K562 (cell line): Measurements from ENCODE around the gene ZNF407. TPM values are rescaled to one million over a fixed set of nuclear protein-coding genes. Genes with fewer than 3 reads are reported as not detected.

ENCODE experiments used
- CBX5 ChIP-seq: IDR thresholded peaks from 2 replicates; pipeline ENCODE4 v1.6.1; 2014; ENCODE audit warnings: low read depth, borderline replicate concordance
- POLR2AphosphoS5 ChIP-seq: IDR thresholded peaks from 2 replicates; pipeline ENCODE4 v1.6.1; 2011; ENCODE audit warnings: mild to moderate bottlenecking, low read depth, low read length, moderate library complexity; ENCODE audit not compliant: control insufficient read depth, insufficient read depth
- ZBTB17 ChIP-seq: fragments of 450-650 bp; formaldehyde crosslinking; IDR thresholded peaks from 2 replicates; pipeline ENCODE4 v1.4.0; 2020; ENCODE audit warnings: mild to moderate bottlenecking
- ZNF143 ChIP-seq: sonication (generic); formaldehyde crosslinking; IDR thresholded peaks from 2 replicates; pipeline ENCODE4 v1.9.0; 2022; ENCODE audit warnings: mild to moderate bottlenecking, missing genetic modification reagents
- ZNF23 ChIP-seq: fragments of 250-450 bp; sonication (Bioruptor Pico); IDR thresholded peaks from 2 replicates; pipeline ENCODE4 v1.4.0; 2020; ENCODE audit warnings: mild to moderate bottlenecking
- ZNF507 ChIP-seq: conservative IDR thresholded peaks from 2 replicates; pipeline ENCODE4 v1.6.1; 2017; ENCODE audit warnings: missing genetic modification characterization, missing compliant biosample characterization
- polyA plus RNA-seq, 8 experiments: library from polyadenylated mRNA; depleted of rRNA in 4 of 8; stranded (reverse) in 5 of 8; unstranded in 3 of 8; fragments of >200 nt; fragmentation: Nextera tagmentation in 2 of 8; fragmentation: Illumina TruSeq in 1 of 8; extraction: Ambion mirVana in 2 of 8; extraction: Trizol in 1 of 8; gene quantifications; 2 replicates each; pipeline versions ENCODE4 v1.2.1 to v1.2.3, GENCODE V29; 2011 to 2014; ENCODE audit warnings: inconsistent platforms in 1 of 8, missing spikeins in 1 of 8
- total RNA-seq, 7 experiments: library from RNA; depleted of rRNA in 6 of 7; stranded (reverse); fragments of >200 nt in 6 of 7; fragmentation: Illumina TruSeq in 2 of 7; extraction: Trizol in 2 of 7; gene quantifications; 2 replicates each; pipeline versions ENCODE4 v1.2.1 to v1.2.3, GENCODE V29; 2011 to 2021; ENCODE audit warnings: low replicate concordance in 1 of 7
- TF ChIP-seq, protein P1 (sequence below): fragments of 450-650 bp; IDR thresholded peaks from 2 replicates; pipeline ENCODE4 v1.6.1; 2016; ENCODE audit warnings: low read depth
- TF ChIP-seq, protein P2 (sequence below): fragments of 450-650 bp; formaldehyde crosslinking; IDR thresholded peaks from 2 replicates; pipeline ENCODE4 v1.4.0; 2022; ENCODE audit warnings: mild to moderate bottlenecking, moderate library complexity

The ZNF407 gene
- total and polyA plus RNA-seq, 9 of the 15 experiments (the other 6 are each of a cell fraction or from before 2014, with no cell fraction given), result 0.21 to 5.4 (median 2.3) TPM

- TF ChIP-seq, protein P1, sequence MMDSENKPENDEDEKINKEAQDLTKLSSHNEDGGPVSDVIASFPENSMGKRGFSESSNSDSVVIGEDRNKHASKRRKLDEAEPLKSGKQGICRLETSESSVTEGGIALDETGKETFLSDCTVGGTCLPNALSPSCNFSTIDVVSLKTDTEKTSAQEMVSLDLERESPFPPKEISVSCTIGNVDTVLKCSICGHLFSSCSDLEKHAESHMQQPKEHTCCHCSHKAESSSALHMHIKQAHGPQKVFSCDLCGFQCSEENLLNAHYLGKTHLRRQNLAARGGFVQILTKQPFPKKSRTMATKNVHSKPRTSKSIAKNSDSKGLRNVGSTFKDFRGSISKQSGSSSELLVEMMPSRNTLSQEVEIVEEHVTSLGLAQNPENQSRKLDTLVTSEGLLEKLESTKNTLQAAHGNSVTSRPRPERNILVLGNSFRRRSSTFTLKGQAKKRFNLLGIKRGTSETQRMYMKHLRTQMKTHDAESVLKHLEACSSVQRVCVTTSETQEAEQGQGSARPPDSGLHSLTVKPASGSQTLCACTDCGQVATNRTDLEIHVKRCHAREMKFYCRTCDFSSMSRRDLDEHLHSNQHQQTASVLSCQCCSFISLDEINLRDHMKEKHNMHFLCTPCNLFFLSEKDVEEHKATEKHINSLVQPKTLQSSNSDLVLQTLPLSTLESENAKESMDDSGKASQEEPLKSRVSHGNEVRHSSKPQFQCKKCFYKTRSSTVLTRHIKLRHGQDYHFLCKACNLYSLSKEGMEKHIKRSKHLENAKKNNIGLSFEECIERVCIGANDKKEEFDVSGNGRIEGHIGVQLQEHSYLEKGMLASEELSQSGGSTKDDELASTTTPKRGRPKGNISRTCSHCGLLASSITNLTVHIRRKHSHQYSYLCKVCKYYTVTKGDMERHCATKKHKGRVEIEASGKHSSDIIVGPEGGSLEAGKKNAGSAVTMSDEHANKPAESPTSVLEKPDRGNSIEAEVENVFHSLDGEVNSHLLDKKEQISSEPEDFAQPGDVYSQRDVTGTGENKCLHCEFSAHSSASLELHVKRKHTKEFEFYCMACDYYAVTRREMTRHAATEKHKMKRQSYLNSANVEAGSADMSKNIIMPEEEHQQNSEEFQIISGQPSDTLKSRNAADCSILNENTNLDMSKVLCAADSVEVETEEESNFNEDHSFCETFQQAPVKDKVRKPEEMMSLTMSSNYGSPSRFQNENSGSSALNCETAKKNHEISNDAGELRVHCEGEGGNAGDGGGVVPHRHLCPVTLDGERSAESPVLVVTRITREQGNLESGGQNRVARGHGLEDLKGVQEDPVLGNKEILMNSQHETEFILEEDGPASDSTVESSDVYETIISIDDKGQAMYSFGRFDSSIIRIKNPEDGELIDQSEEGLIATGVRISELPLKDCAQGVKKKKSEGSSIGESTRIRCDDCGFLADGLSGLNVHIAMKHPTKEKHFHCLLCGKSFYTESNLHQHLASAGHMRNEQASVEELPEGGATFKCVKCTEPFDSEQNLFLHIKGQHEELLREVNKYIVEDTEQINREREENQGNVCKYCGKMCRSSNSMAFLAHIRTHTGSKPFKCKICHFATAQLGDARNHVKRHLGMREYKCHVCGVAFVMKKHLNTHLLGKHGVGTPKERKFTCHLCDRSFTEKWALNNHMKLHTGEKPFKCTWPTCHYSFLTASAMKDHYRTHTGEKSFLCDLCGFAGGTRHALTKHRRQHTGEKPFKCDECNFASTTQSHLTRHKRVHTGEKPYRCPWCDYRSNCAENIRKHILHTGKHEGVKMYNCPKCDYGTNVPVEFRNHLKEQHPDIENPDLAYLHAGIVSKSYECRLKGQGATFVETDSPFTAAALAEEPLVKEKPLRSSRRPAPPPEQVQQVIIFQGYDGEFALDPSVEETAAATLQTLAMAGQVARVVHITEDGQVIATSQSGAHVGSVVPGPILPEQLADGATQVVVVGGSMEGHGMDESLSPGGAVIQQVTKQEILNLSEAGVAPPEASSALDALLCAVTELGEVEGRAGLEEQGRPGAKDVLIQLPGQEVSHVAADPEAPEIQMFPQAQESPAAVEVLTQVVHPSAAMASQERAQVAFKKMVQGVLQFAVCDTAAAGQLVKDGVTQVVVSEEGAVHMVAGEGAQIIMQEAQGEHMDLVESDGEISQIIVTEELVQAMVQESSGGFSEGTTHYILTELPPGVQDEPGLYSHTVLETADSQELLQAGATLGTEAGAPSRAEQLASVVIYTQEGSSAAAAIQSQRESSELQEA, result no peak
- TF ChIP-seq, protein P2, sequence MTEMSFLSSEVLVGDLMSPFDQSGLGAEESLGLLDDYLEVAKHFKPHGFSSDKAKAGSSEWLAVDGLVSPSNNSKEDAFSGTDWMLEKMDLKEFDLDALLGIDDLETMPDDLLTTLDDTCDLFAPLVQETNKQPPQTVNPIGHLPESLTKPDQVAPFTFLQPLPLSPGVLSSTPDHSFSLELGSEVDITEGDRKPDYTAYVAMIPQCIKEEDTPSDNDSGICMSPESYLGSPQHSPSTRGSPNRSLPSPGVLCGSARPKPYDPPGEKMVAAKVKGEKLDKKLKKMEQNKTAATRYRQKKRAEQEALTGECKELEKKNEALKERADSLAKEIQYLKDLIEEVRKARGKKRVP (CRISPR knock-in tag), result no peak
- TF ChIP-seq CBX5 (no peak), ZNF23 (CRISPR knock-in tag) (no peak), ZNF143 (CRISPR knock-in tag) (no peak), POLR2AphosphoS5 (no peak), ZNF507 (tag) (no peak), ZBTB17 (CRISPR knock-in tag) (no peak)
These were observed 353.6 kb downstream of the ZNF407 start (continued) for GRCh38 chr18:74951165-74951760.
